Measurements from ENCODE around the gene EIF2B4.
"Not testable (repeated sequence)": the region's sequence is repeated elsewhere in the genome, so short reads cannot be mapped to it uniquely, and the experiment has no call there.

The EIF2B4 gene

DNA sequence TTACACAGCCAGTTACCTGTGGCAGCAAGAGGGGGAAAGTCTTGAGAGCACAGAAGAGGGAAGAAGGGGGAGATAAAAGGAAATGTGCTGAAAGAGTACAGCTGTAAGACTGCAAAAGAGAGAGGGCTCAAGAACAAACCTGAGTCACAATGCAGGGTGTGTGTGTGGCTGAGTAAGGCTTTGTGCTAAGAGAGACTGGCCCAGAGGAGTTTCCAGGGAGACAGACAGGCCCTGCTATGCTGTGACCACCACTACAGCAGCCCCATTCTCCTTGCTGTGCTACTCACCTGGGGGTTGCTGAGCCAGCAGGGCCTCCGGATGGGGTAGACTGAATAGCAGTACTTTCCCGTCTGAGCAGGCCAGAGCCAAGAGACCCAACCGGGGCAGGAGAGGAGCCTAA, 34.8 kb downstream of the EIF2B4 start:
- DNase-seq, result no peak

GRCh38 chr2:27324720-27325119, 45.4 kb downstream of the EIF2B4 start:
- DNase-seq, result no peak

DNA sequence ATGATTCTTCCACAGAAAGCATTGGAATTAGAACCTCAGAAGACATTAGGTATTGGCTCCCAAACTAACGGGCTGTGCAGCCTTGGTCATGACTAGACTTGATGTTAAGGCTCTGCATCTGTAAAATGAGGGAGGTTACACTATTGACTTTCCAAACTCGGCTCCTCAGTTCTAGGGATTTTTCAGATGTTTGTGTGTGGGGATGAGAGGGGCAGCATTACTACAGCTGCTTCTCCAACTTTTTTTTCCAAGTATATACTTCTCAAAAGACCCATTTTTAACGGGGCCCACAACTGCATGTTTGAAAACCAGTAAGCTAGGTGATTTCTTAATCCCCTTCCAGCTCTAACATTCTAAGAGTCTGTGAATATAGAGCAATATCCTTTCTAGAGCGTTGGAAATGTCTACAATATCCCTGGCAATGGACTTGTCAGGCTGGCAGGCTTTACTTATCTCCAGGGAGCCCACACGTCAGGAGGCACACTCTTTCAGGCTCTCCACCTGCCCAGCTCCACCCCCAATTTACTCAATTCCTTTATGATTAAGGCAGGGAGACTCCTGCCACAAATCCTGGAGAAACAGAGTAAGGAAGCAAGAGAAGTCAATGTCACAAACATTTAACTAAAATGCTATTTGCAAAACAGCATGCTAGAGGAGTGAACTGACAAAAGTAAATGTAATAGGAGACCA, 46.4 kb downstream of the EIF2B4 start:
- no peak for DNase-seq

GRCh38 chr2:27322766-27323595, 47.2 kb downstream of the EIF2B4 start, which contains the start of gene MPV17:
TSS of gene MPV17 (minus strand) at chr2:27323097. CDS start at chr2:27322517, 580 bp downstream.
- peak; percentile 89 for DNase-seq

GRCh38 chr2:27322301-27322765, 47.8 kb downstream of the EIF2B4 start:
- DNase-seq, result no peak

DNA sequence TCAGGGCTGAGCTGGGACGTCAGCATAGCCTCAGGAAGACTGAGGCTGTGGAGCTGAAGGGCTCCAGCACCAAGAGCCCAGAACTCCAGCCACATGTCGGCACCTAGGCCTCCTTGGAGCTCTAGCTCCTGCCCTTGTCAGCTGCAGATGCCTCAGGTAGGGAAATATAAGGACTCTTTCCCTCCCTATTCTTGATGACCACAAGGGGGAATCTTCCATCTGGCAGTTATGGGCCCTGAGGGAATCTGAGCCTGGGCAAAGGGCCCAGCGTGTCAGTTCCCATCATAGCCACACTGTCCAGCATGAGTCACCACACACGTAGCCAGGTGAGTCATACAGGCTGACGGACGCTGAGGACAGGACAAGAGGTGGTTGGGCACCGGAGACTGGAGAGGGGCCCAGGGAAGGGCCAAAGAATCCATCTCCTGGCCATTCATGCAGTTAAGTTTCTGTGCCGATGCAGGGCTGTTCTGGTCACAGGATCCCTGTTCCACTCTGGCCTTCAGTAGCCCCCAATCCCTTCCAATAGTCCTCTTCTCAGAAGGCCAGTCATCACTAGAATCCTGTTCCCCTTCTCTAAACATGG, 49.1 kb downstream of the EIF2B4 start:
- DNase-seq, result no peak

DNA sequence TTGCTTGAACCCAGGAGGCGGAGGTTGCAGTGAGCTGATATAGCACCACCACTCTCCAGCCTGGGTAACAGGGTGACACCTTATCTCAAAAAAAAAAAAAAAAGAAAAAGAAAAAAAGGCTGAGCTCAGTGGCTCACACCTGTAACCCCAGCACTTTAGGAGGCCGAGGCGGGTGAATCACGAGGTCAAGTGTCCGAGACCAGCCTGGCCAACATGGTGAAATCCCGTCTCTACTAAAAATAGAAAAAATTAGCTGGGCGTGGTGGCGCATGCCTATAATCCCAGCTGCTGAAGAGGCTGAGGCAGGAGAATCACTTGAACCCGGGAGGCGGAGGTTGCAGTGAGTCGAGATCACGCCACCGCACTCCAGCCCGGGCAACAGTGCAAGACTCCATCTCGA, 50.3 kb downstream of the EIF2B4 start:
- not testable (repeated sequence) for DNase-seq

GRCh38 chr2:27316655-27317412, 53.3 kb downstream of the EIF2B4 start:
- DNase-seq, result no peak

- DNase-seq, result no peak
These were observed 55.0 kb downstream of the EIF2B4 start for GRCh38 chr2:27315122-27315521.

- no peak for DNase-seq
These were observed 55.4 kb downstream of the EIF2B4 start for GRCh38 chr2:27314709-27315108.
